Panc1 (cell line): Measurements from ENCODE around the gene DEDD. TPM values are rescaled to one million over a fixed set of nuclear protein-coding genes. Genes with fewer than 3 reads are reported as not detected.

Experiments
- ATAC-seq: fragments of 200-7000 bp; cut with Tn5 transposase; 2 replicates; pipeline ENCODE4 v1.9.1; 2020; ENCODE audit warnings: mild to moderate bottlenecking, moderate library complexity
- BruUV-seq: library from RNA; stranded (reverse); fragments of 400-500 nt; replicated peaks from 2 replicates; lab custom pipeline; 2021; lab: Mats Ljungman, UMichigan
- CTCF ChIA-PET: fragments of 300-600 bp; sonication (Branson Sonifier 250); formaldehyde crosslinking; loops from one replicate; lab custom pipeline; 2022; ENCODE audit warnings: antibody characterized with exemption; lab: Charles Lee
- POLR2A ChIA-PET: fragments of 300-600 bp; sonication (Branson Sonifier 250); formaldehyde crosslinking; loops from one replicate; lab custom pipeline; 2022; ENCODE audit warnings: antibody characterized with exemption; lab: Charles Lee
- DNase-seq: peaks from one replicate; pipeline ENCODE4 v3.0.0-alpha.2; 2010; ENCODE audit warnings: low read depth, low spot score
- H3K27ac ChIP-seq: 2 replicates; pipeline ENCODE4 v1.5.1; 2011; ENCODE audit warnings: mild to moderate bottlenecking, low read length, inconsistent platforms
- H3K27me3 ChIP-seq: fragments of 200-500 bp; sonication (Bioruptor generic); 2 replicates; pipeline ENCODE4 v1.6.0; 2014; ENCODE audit warnings: low read length, inconsistent platforms; ENCODE audit not compliant: control insufficient read depth, insufficient read depth
- H3K36me3 ChIP-seq: fragments of 200-500 bp; sonication (Bioruptor generic); 2 replicates; pipeline ENCODE4 v1.5.1; 2014; ENCODE audit warnings: inconsistent platforms, mild to moderate bottlenecking, low read length, moderate library complexity; ENCODE audit not compliant: control insufficient read depth, insufficient read depth
- H3K4me1 ChIP-seq: 2 replicates; pipeline ENCODE4 v1.5.1; 2011; ENCODE audit warnings: inconsistent platforms, mild to moderate bottlenecking, low read length, moderate library complexity; ENCODE audit not compliant: control insufficient read depth, insufficient read depth
- H3K4me3 ChIP-seq, 2 experiments: 2 replicates each; pipeline ENCODE4 v1.5.1; 2011 to 2012; ENCODE audit warnings: low read depth in 2 of 2, low read length in 2 of 2, mild to moderate bottlenecking in 2 of 2, inconsistent platforms in 1 of 2, moderate library complexity in 1 of 2
- H3K9me3 ChIP-seq: fragments of 200-500 bp; sonication (Bioruptor generic); 2 replicates; pipeline ENCODE4 v1.5.1; 2014; ENCODE audit warnings: low read depth, mild to moderate bottlenecking, inconsistent platforms, low read length, moderate library complexity; ENCODE audit not compliant: control insufficient read depth, insufficient read depth
- CTCF ChIP-seq: fragments of 450-650 bp; IDR thresholded peaks from 2 replicates; pipeline ENCODE4 v1.5.1; 2017; ENCODE audit warnings: mild to moderate bottlenecking
- POLR2AphosphoS5 ChIP-seq: IDR thresholded peaks from 2 replicates; pipeline ENCODE4 v1.6.1; 2012; ENCODE audit warnings: mild to moderate bottlenecking, low read depth, low read length, moderate library complexity
- REST ChIP-seq, 2 experiments: IDR thresholded peaks; 2 replicates each; pipeline ENCODE4 v1.6.1; 2011 to 2012; ENCODE audit warnings: low read depth in 2 of 2, control low read depth in 1 of 2, low read length in 1 of 2, mild to moderate bottlenecking in 1 of 2, moderate library complexity in 1 of 2; ENCODE audit not compliant: insufficient read depth in 1 of 2
- SIN3A ChIP-seq: IDR thresholded peaks from 2 replicates; pipeline ENCODE4 v1.6.1; 2012; ENCODE audit warnings: low read depth, mild to moderate bottlenecking, low read length, moderate library complexity, borderline replicate concordance; ENCODE audit not compliant: insufficient read depth
- TCF7L2 ChIP-seq: IDR thresholded peaks from 2 replicates; pipeline ENCODE4 v1.6.1; 2011; ENCODE audit warnings: mild to moderate bottlenecking, low read depth, low read length, inconsistent platforms
- in situ Hi-C: cut with HindIII; loops from 2 replicates; pipeline ENCODE4 v1.10.0; 2016; ENCODE audit warnings: low sequenced_read_pairs, low pct_unique_long_range_greater_than_20kb
- intact Hi-C: fragments of 100-400 bp; cut with micrococcal nuclease; formaldehyde crosslinking; loops from one replicate; pipeline ENCODE4 v1.10.0; 2022; ENCODE audit not compliant: unreplicated experiment
- total RNA-seq: library from RNA; stranded (reverse); gene quantifications from one replicate; pipeline ENCODE4 v1.2.1, GENCODE V29; 2021; ENCODE audit not compliant: unreplicated experiment

Gene DEDD
- total RNA-seq, 1 experiment from 2014 or later: 42.5 TPM

GRCh38 chr1:161133220-161133740 is 813 bp upstream of the DEDD start:
- ATAC-seq (peak; percentile 54), DNase-seq (no peak)
- 0 out of 2 replicates have a peak, but pooled peaks have one; percentile 3 for TF ChIP-seq SIN3A
- TF ChIP-seq CTCF: no peak
- Histone ChIP-seq H3K4me3 (peak overlapping the region; percentile 96 to 99), H3K36me3 (peaks cover 10% of the 10 kb centered on the region), H3K4me1 (peaks cover 14% of the 10 kb centered on the region), H3K9me3 (no peaks in the 10 kb centered on the region), H3K27me3 (no peaks in the 10 kb centered on the region), H3K27ac (peak overlapping the region; percentile 99)
- intact Hi-C loops: no loop called here
- TSS peak; percentile 91 for BruUV-seq
- in situ Hi-C loops: no loop called here
- ChIA-PET CTCF (interaction anchor here (0.7 kb wide), 1 partner anchor 135 kb away, joined by 3 read pairs; no protein-coding TSS in a partner anchor), POLR2A (interaction anchor here (0.5 to 1.4 kb wide), 3 partner anchors 15 to 33 kb away, joined by 3 to 8 read pairs (median 5); no protein-coding TSS in a partner anchor)

- peak; percentile 22 for ATAC-seq
- BruUV-seq: no TSS peak
- TF ChIP-seq REST (IDR thresholded peaks at IDR 0.05; ENCODE audit: insufficient read depth in 1 of 2, low read depth in 2 of 2, low read length in 1 of 2): no peak
- 0 out of 2 replicates have a peak, but pooled peaks have one; percentile 7 for TF ChIP-seq SIN3A
- Histone ChIP-seq H3K4me3 (peak overlapping the region; percentile 96 to 99), H3K27ac (peak overlapping the region; percentile 91), H3K9me3 (no peaks in the 10 kb centered on the region), H3K27me3 (no peaks in the 10 kb centered on the region), H3K36me3 (peaks cover 16% of the 10 kb centered on the region), H3K4me1 (peaks cover 14% of the 10 kb centered on the region)
- ChIA-PET POLR2A (interaction anchor here (0.5 to 1.4 kb wide), 4 partner anchors 19 to 1214 kb away, joined by 3 read pairs; no protein-coding TSS in a partner anchor), CTCF (no interaction called here)
- in situ Hi-C loops: no loop called here
- intact Hi-C loops: no loop called here
- no peak for DNase-seq
Observed at GRCh38 chr1:161131523-161132409, 701 bp downstream of the DEDD start.

GRCh38 chr1:161130266-161130665 is 2.2 kb downstream of the DEDD start:
- in situ Hi-C loops: no loop called here
- H3K27ac ChIP-seq: 0 out of 2 replicates have a peak overlapping the region, but pooled peaks have one; percentile 45
- H3K27me3 ChIP-seq: no peaks in the 10 kb centered on the region
- intact Hi-C loops: no loop called here
- TF ChIP-seq SIN3A: no peak
- no peak for TF ChIP-seq POLR2AphosphoS5
- TF ChIP-seq REST (IDR thresholded peaks at IDR 0.05; ENCODE audit: insufficient read depth in 1 of 2, low read depth in 2 of 2, low read length in 1 of 2): no peak
- TF ChIP-seq TCF7L2: no peak
- TF ChIP-seq CTCF: no peak
- POLR2A ChIA-PET: no interaction called here
- BruUV-seq: no TSS peak
- H3K4me1 ChIP-seq: peaks cover 14% of the 10 kb centered on the region
- peaks cover 16% of the 10 kb centered on the region for H3K36me3 ChIP-seq
- H3K4me3 ChIP-seq: no peak overlapping the region
- no peaks in the 10 kb centered on the region for H3K9me3 ChIP-seq
- DNase-seq: no peak
- CTCF ChIA-PET: no interaction called here
- no peak for ATAC-seq
